Endothelial cell of umbilical vein (primary cell): ENCODE results near the gene JTB. TPM values are rescaled to one million over a fixed set of nuclear protein-coding genes. Genes with fewer than 3 reads are reported as not detected.
A peak's percentile ranks its signal among the peaks of the same experiment; 100 is the strongest.

ENCODE experiments used
- BruUV-seq: library from RNA; stranded (reverse); fragments of 400-500 nt; replicated peaks from 2 replicates; lab custom pipeline; 2021; lab: Mats Ljungman, UMichigan
- CTCF ChIA-PET: fragments of 300-600, 350-600 bp; sonication (Branson Sonifier 250); formaldehyde crosslinking; loops from one replicate; lab custom pipeline; 2021; ENCODE audit warnings: antibody characterized with exemption, inconsistent platforms; lab: Charles Lee
- POLR2A ChIA-PET: fragments of 300-600, 350-600 bp; sonication (Branson Sonifier 250); formaldehyde crosslinking; loops from one replicate; lab custom pipeline; 2021; ENCODE audit warnings: antibody characterized with exemption, inconsistent platforms; lab: Charles Lee
- DNase-seq: peaks from one replicate; pipeline ENCODE4 v3.0.0-alpha.2; 2011; ENCODE audit warnings: low read depth, low spot score
- FAIRE-seq: peaks from 2 replicates; lab custom pipeline; 2011; peaks lifted over from hg19 to GRCh38; lab: Jason Lieb, UNC
- H2AFZ ChIP-seq: 2 replicates; pipeline ENCODE4 v1.6.0; 2012; ENCODE audit warnings: low read depth, low read length, control low read depth, inconsistent platforms
- H3K27ac ChIP-seq: 2 replicates; pipeline ENCODE4 v1.5.1; 2011; ENCODE audit warnings: low read depth, mild to moderate bottlenecking, control low read depth, low read length, moderate library complexity; ENCODE audit not compliant: insufficient read depth
- H3K27me3 ChIP-seq, 2 experiments: 2 replicates each; pipeline versions ENCODE4 v1.6.0 to v1.6.1; 2011; ENCODE audit warnings: low read length in 2 of 2, mixed read lengths in 1 of 2; ENCODE audit not compliant: control insufficient read depth in 2 of 2, insufficient read depth in 2 of 2
- H3K36me3 ChIP-seq, 2 experiments: 2 replicates in 1 of 2; 3 replicates in 1 of 2; pipeline ENCODE4 v1.5.1; 2011; ENCODE audit warnings: low read length in 2 of 2, mild to moderate bottlenecking in 1 of 2, moderate library complexity in 1 of 2; ENCODE audit not compliant: control insufficient read depth in 2 of 2, insufficient read depth in 2 of 2; ENCODE audit errors: extremely low read depth in 1 of 2
- H3K4me1 ChIP-seq: 3 replicates; pipeline ENCODE4 v1.5.1; 2011; ENCODE audit warnings: mild to moderate bottlenecking, low read length; ENCODE audit not compliant: control insufficient read depth, insufficient read depth; ENCODE audit errors: extremely low read depth
- H3K4me2 ChIP-seq: 2 replicates; pipeline ENCODE4 v1.6.1; 2011; ENCODE audit warnings: low read length, control low read depth, mixed read lengths; ENCODE audit not compliant: insufficient read depth
- H3K4me3 ChIP-seq, 3 experiments: fragments of 200-600 bp in 1 of 3; sonication (generic), shearing (Covaris generic) in 1 of 3; replicated peaks in 1 of 3; 2 replicates each; pipeline ENCODE4 v1.5.1; 2011 to 2016; ENCODE audit warnings: control low read depth in 3 of 3, low read length in 3 of 3, mild to moderate bottlenecking in 2 of 3, inconsistent platforms in 1 of 3, low read depth in 1 of 3, moderate library complexity in 1 of 3; ENCODE audit not compliant: insufficient read depth in 1 of 3
- H3K79me2 ChIP-seq: 2 replicates; pipeline ENCODE4 v1.6.0; 2012; ENCODE audit warnings: low read length, inconsistent platforms; ENCODE audit not compliant: control insufficient read depth, insufficient read depth
- H3K9ac ChIP-seq: replicated peaks from 2 replicates; pipeline ENCODE3; 2011; ENCODE audit warnings: low read length, control low read depth; ENCODE audit not compliant: insufficient read depth; ENCODE audit errors: extremely low read depth
- H3K9me1 ChIP-seq: replicated peaks from 3 replicates; pipeline ENCODE4 v1.6.0; 2011; ENCODE audit warnings: mild to moderate bottlenecking, low read length; ENCODE audit not compliant: control insufficient read depth, insufficient read depth; ENCODE audit errors: extremely low read depth
- H3K9me3 ChIP-seq: replicated peaks from 2 replicates; pipeline ENCODE4 v1.5.1; 2012; ENCODE audit warnings: low read length, inconsistent platforms; ENCODE audit not compliant: control insufficient read depth, insufficient read depth
- H4K20me1 ChIP-seq: replicated peaks from 2 replicates; pipeline ENCODE3; 2011; ENCODE audit warnings: mild to moderate bottlenecking, low read length; ENCODE audit not compliant: control insufficient read depth, insufficient read depth; ENCODE audit errors: extremely low read depth
- EZH2 ChIP-seq: IDR thresholded peaks from 2 replicates; pipeline ENCODE4 v1.6.1; 2012; ENCODE audit warnings: borderline replicate concordance, low read depth, mild to moderate bottlenecking, moderate library complexity, low read length, inconsistent platforms; ENCODE audit not compliant: severe bottlenecking
- FOS ChIP-seq: IDR thresholded peaks from 2 replicates; pipeline ENCODE4 v1.6.1; 2011; ENCODE audit warnings: mild to moderate bottlenecking, low read length, moderate library complexity, borderline replicate concordance; ENCODE audit not compliant: insufficient read depth
- GATA2 ChIP-seq: IDR thresholded peaks from 2 replicates; pipeline ENCODE4 v1.7.0; 2011; ENCODE audit warnings: low read depth, mild to moderate bottlenecking, moderate library complexity, mixed read lengths, low read length; ENCODE audit not compliant: insufficient read length, insufficient read depth
- POLR2A ChIP-seq: IDR thresholded peaks from 2 replicates; pipeline ENCODE4 v1.6.1; 2012; ENCODE audit warnings: low read depth, mild to moderate bottlenecking, control low read depth, low read length
- POLR2AphosphoS5 ChIP-seq: IDR thresholded peaks from 2 replicates; pipeline ENCODE4 v1.6.1; 2012; ENCODE audit warnings: low read depth, mild to moderate bottlenecking, control low read depth, low read length, moderate library complexity; ENCODE audit not compliant: insufficient read depth
- dilution Hi-C: fragments of 300-500 bp; cut with MboI; formaldehyde crosslinking; loops from one replicate; pipeline ENCODE4 v1.15.0; 2019; ENCODE audit warnings: low sequenced_read_pairs; ENCODE audit not compliant: extremely low pct_ligation_motif_present
- intact Hi-C: fragments of 100-400 bp; cut with micrococcal nuclease; formaldehyde crosslinking; loops from one replicate; pipeline ENCODE4 v1.10.0; 2022
- polyA plus RNA-seq, 4 experiments: library from polyadenylated mRNA; depleted of rRNA in 3 of 4; stranded (reverse) in 3 of 4; unstranded in 1 of 4; fragments of >200 nt; gene quantifications; 2 replicates each; pipeline versions ENCODE4 v1.2.1 to v1.2.3, GENCODE V29; 2011 to 2012; ENCODE audit warnings: missing spikeins in 1 of 4
- total RNA-seq: library from RNA; stranded (reverse); gene quantifications from 2 replicates; pipeline ENCODE4 v1.2.3, GENCODE V29; 2021
- TF ChIP-seq, protein P1 (sequence below): IDR thresholded peaks from 2 replicates; pipeline ENCODE4 v1.6.1; 2011; ENCODE audit not compliant: insufficient read depth, insufficient read length
- TF ChIP-seq, protein P2 (sequence below), 2 donors: IDR thresholded peaks; 1 replicate in 1 of 2; 2 replicates in 1 of 2; pipeline ENCODE4 v1.5.1; 2011; ENCODE audit warnings: low read length in 2 of 2, mild to moderate bottlenecking in 2 of 2, moderate library complexity in 2 of 2, control low read depth in 1 of 2, inconsistent platforms in 1 of 2, low read depth in 1 of 2; ENCODE audit not compliant: insufficient read depth in 1 of 2; ENCODE audit errors: extremely low read depth in 1 of 2

The JTB gene
- total and polyA plus RNA-seq, 2 donors (not counting 3 experiments of a cell fraction or from before 2014, with no cell fraction given): 90.2 to 149 TPM

DNA sequence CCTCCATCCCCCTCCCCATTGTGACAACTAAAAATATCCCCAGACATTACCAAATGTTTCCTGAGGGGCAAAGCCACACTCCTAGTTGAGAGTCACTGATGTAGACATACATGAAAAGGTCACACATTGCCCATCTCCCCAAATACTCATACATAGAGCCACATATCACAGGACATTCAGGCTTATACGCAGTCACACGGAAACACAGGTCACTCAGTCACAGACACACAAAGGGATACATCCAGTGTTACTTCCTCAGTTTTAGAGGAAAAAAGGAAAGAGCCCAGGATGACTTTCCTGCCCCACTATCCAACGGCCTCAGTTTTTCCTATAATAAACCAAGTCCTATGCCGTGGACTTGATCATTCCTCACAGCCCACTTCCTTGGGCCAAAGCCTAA is 16.1 kb downstream of the JTB start:
- H4K20me1 ChIP-seq: no peaks in the 10 kb centered on the region
- peaks cover 26% of the 10 kb centered on the region for H3K79me2 ChIP-seq
- peaks cover 0 to 8% of the 10 kb centered on the region in 2 experiments for H3K36me3 ChIP-seq
- FAIRE-seq: no peak
- H3K4me2 ChIP-seq: peak overlapping the region; percentile 72
- H3K4me3 ChIP-seq: peak overlapping the region in 1 of 3 experiments; percentile 4
- CTCF ChIA-PET: interaction anchor here (2.6 kb wide), 1 partner anchor 16 kb away, joined by 21 read pairs; the partner anchor contains the start of gene JTB
- no peaks in the 10 kb centered on the region for H3K9me1 ChIP-seq
- no peak for DNase-seq
- H3K9ac ChIP-seq: peak overlapping the region; percentile 25
- POLR2A ChIA-PET: no interaction called here
- no peak overlapping the region for H2AFZ ChIP-seq
- dilution Hi-C loops (no loop called here), intact Hi-C loops (loop anchor here (5.0 kb wide), 1 partner anchor 79 kb away; no protein-coding TSS in a partner anchor)
- H3K27ac ChIP-seq: no peak overlapping the region
- H3K9me3 ChIP-seq: no peaks in the 10 kb centered on the region
- no TSS peak for BruUV-seq
- H3K27me3 ChIP-seq: no peaks in the 10 kb centered on the region
- TF ChIP-seq FOS (no peak), EZH2 (no peak), POLR2A (no peak), POLR2AphosphoS5 (no peak), GATA2 (no peak)
- TF ChIP-seq, protein P1, sequence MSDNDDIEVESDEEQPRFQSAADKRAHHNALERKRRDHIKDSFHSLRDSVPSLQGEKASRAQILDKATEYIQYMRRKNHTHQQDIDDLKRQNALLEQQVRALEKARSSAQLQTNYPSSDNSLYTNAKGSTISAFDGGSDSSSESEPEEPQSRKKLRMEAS: no peak
- TF ChIP-seq, protein P2, sequence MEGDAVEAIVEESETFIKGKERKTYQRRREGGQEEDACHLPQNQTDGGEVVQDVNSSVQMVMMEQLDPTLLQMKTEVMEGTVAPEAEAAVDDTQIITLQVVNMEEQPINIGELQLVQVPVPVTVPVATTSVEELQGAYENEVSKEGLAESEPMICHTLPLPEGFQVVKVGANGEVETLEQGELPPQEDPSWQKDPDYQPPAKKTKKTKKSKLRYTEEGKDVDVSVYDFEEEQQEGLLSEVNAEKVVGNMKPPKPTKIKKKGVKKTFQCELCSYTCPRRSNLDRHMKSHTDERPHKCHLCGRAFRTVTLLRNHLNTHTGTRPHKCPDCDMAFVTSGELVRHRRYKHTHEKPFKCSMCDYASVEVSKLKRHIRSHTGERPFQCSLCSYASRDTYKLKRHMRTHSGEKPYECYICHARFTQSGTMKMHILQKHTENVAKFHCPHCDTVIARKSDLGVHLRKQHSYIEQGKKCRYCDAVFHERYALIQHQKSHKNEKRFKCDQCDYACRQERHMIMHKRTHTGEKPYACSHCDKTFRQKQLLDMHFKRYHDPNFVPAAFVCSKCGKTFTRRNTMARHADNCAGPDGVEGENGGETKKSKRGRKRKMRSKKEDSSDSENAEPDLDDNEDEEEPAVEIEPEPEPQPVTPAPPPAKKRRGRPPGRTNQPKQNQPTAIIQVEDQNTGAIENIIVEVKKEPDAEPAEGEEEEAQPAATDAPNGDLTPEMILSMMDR (IDR thresholded peaks at IDR 0.05; ENCODE audit: extremely low read depth in 1 of 2, insufficient read depth in 1 of 2, low read depth in 1 of 2, low read length in 2 of 2): no peak
- peaks cover 47% of the 10 kb centered on the region for H3K4me1 ChIP-seq
